ENCODE data around the gene GHRH. TPM values are rescaled to one million over a fixed set of nuclear protein-coding genes. Genes with fewer than 3 reads are reported as not detected.

The GHRH gene
- total RNA-seq, 1 experiment from 2014 or later, result 0.74 TPM

DNA sequence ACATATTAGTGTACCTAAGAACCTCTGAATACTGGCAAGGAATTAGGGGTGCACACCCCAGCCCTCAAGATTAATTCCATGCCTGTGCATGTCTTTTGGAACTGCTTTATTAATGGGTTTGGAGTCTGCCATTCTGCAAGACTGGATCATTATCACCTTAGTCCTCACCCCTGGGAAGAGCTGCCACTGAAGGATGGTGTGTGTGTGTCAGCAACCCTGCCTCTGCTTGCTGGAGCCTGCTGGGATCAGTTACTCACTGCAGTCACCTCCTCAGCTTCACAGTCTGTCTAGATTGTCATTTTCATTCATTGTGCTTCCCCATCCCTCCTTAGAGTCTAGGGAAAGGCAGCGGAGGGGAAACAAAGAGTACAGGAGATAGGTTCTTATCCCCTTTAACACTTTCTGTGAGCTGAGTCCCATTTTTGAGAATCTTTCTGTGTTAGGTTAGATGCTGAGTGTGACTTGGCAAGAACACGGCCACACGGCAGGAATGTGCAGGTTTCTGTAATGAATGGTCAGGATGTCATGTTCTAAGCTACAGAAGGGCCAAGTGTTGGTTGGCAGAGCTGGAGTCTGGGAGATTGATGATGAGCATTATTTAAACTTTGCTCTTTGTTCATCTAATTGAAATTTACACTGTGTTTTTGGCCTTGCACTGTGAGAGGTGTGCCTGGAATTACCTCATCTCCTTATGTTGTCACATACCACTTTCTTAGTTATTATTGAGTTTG is 21.1 kb downstream of the GHRH start:
- H3K27ac Mint-ChIP-seq, result 0 out of 2 replicates have a peak overlapping the region, but pooled peaks have one; percentile 73
- peaks cover 77% of the 10 kb centered on the region for H3K36me3 Mint-ChIP-seq
- TF ChIP-seq, protein P1, sequence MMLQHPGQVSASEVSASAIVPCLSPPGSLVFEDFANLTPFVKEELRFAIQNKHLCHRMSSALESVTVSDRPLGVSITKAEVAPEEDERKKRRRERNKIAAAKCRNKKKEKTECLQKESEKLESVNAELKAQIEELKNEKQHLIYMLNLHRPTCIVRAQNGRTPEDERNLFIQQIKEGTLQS (CRISPR knock-in tag; conservative IDR thresholded peaks at IDR 0.05), result no peak
- TF ChIP-seq MLX (CRISPR knock-in tag; IDR thresholded peaks at IDR 0.05) (no peak), NFE2L1 (CRISPR knock-in tag; IDR thresholded peaks at IDR 0.05) (no peak), ELF4 (CRISPR knock-in tag; IDR thresholded peaks at IDR 0.05; ENCODE audit: low read depth) (no peak), SOX15 (CRISPR knock-in tag; IDR thresholded peaks at IDR 0.05) (no peak)
- TF ChIP-seq, protein P2, sequence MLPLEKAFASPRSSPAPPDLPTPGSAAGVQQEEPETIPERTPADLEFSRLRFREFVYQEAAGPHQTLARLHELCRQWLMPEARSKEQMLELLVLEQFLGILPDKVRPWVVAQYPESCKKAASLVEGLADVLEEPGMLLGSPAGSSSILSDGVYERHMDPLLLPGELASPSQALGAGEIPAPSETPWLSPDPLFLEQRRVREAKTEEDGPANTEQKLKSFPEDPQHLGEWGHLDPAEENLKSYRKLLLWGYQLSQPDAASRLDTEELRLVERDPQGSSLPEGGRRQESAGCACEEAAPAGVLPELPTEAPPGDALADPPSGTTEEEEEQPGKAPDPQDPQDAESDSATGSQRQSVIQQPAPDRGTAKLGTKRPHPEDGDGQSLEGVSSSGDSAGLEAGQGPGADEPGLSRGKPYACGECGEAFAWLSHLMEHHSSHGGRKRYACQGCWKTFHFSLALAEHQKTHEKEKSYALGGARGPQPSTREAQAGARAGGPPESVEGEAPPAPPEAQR (CRISPR knock-in tag; IDR thresholded peaks at IDR 0.05), result no peak
- ATAC-seq (no peak), DNase-seq (ENCODE audit: low spot score) (no peak)
- no peak overlapping the region for H3K4me3 Mint-ChIP-seq
- no peaks in the 10 kb centered on the region for H3K27me3 Mint-ChIP-seq (ENCODE audit: low read depth)
- CTCF ChIA-PET, result no interaction called here
- peaks cover 14% of the 10 kb centered on the region for H3K4me1 Mint-ChIP-seq
- POLR2A ChIA-PET, result no interaction called here
- H3K9me3 Mint-ChIP-seq, result no peaks in the 10 kb centered on the region

- TF ChIP-seq, protein P3, sequence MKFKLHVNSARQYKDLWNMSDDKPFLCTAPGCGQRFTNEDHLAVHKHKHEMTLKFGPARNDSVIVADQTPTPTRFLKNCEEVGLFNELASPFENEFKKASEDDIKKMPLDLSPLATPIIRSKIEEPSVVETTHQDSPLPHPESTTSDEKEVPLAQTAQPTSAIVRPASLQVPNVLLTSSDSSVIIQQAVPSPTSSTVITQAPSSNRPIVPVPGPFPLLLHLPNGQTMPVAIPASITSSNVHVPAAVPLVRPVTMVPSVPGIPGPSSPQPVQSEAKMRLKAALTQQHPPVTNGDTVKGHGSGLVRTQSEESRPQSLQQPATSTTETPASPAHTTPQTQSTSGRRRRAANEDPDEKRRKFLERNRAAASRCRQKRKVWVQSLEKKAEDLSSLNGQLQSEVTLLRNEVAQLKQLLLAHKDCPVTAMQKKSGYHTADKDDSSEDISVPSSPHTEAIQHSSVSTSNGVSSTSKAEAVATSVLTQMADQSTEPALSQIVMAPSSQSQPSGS (CRISPR knock-in tag; IDR thresholded peaks at IDR 0.05; ENCODE audit: borderline replicate concordance, low read depth), result no peak
- TF ChIP-seq, protein P4, sequence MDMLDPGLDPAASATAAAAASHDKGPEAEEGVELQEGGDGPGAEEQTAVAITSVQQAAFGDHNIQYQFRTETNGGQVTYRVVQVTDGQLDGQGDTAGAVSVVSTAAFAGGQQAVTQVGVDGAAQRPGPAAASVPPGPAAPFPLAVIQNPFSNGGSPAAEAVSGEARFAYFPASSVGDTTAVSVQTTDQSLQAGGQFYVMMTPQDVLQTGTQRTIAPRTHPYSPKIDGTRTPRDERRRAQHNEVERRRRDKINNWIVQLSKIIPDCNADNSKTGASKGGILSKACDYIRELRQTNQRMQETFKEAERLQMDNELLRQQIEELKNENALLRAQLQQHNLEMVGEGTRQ (CRISPR knock-in tag; IDR thresholded peaks at IDR 0.05), result no peak
- TF ChIP-seq NFE2L1 (CRISPR knock-in tag; IDR thresholded peaks at IDR 0.05) (no peak), FOXP1 (CRISPR knock-in tag; IDR thresholded peaks at IDR 0.05; ENCODE audit: borderline replicate concordance) (no peak)
- TF ChIP-seq, protein P5, sequence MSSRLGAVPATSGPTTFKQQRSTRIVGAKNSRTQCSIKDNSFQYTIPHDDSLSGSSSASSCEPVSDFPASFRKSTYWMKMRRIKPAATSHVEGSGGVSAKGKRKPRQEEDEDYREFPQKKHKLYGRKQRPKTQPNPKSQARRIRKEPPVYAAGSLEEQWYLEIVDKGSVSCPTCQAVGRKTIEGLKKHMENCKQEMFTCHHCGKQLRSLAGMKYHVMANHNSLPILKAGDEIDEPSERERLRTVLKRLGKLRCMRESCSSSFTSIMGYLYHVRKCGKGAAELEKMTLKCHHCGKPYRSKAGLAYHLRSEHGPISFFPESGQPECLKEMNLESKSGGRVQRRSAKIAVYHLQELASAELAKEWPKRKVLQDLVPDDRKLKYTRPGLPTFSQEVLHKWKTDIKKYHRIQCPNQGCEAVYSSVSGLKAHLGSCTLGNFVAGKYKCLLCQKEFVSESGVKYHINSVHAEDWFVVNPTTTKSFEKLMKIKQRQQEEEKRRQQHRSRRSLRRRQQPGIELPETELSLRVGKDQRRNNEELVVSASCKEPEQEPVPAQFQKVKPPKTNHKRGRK (CRISPR knock-in tag; IDR thresholded peaks at IDR 0.05; ENCODE audit: borderline replicate concordance), result no peak
- H3K9me3 Mint-ChIP-seq, result no peaks in the 10 kb centered on the region
- H3K36me3 Mint-ChIP-seq, result peaks cover 90% of the 10 kb centered on the region
- ChIA-PET CTCF (interaction anchor here (3.6 kb wide), 1 partner anchor 47 kb away, joined by 9 read pairs; no protein-coding TSS in a partner anchor), POLR2A (no interaction called here)
- ATAC-seq (no peak), DNase-seq (ENCODE audit: low spot score) (no peak)
- peak overlapping the region; percentile 3; the same call in 1 of the 2 replicates for H3K27ac Mint-ChIP-seq
- no peaks in the 10 kb centered on the region for H3K27me3 Mint-ChIP-seq (ENCODE audit: low read depth)
- peaks cover 5% of the 10 kb centered on the region for H3K4me1 Mint-ChIP-seq
- H3K4me3 Mint-ChIP-seq, result no peak overlapping the region
Measured at GRCh38 chr20:37238935-37239451, 22.6 kb downstream of the GHRH start.

DNA sequence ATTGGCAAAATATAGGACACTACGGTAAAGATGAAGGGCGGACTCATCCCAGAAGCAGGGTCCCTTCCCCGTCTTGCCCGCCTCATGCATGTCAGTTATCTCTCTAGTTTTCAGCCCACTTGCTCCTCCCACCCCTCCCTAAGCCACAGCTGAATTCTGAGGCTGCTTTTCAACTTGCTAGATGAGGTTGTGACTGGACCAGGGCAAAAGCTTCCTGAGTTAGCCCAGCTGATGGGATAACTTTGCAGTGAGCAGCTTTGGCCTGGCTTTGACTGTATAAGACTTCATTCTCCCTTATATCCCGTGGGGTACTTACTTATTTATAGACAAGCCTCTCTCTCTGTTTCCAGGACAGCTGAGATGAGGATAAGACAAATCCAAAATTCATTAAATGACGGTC is 23.2 kb downstream of the GHRH start:
- Mint-ChIP-seq H3K9me3 (no peaks in the 10 kb centered on the region), H3K27me3 (ENCODE audit: low read depth) (no peaks in the 10 kb centered on the region), H3K4me3 (no peak overlapping the region), H3K4me1 (peaks cover 2% of the 10 kb centered on the region), H3K27ac (peak overlapping the region; percentile 3; the same call in 1 of the 2 replicates), H3K36me3 (peaks cover 90% of the 10 kb centered on the region)
- no peak for TF ChIP-seq ZMAT4 (CRISPR knock-in tag; IDR thresholded peaks at IDR 0.05)
- TF ChIP-seq, protein P6, sequence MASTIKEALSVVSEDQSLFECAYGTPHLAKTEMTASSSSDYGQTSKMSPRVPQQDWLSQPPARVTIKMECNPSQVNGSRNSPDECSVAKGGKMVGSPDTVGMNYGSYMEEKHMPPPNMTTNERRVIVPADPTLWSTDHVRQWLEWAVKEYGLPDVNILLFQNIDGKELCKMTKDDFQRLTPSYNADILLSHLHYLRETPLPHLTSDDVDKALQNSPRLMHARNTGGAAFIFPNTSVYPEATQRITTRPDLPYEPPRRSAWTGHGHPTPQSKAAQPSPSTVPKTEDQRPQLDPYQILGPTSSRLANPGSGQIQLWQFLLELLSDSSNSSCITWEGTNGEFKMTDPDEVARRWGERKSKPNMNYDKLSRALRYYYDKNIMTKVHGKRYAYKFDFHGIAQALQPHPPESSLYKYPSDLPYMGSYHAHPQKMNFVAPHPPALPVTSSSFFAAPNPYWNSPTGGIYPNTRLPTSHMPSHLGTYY (CRISPR knock-in tag; IDR thresholded peaks at IDR 0.05), result no peak
- no peak for TF ChIP-seq NR2C2 (CRISPR knock-in tag; IDR thresholded peaks at IDR 0.05)
- TF ChIP-seq GABPB1 (CRISPR knock-in tag; IDR thresholded peaks at IDR 0.05), result no peak
- no peak for TF ChIP-seq SOX15 (CRISPR knock-in tag; IDR thresholded peaks at IDR 0.05)
- DNase-seq (ENCODE audit: low spot score) (no peak), ATAC-seq (no peak)
- ChIA-PET CTCF (interaction anchor here (3.6 kb wide), 1 partner anchor 46 kb away, joined by 9 read pairs; no protein-coding TSS in a partner anchor), POLR2A (no interaction called here)
